IMR-90 (cell line): Measurements from ENCODE around the gene SPEF2. TPM values are rescaled to one million over a fixed set of nuclear protein-coding genes. Genes with fewer than 3 reads are reported as not detected.

ENCODE experiments used
- ATAC-seq: fragments of 200-7000 bp; cut with Tn5 transposase; 2 replicates; pipeline ENCODE4 v1.9.1; 2020; ENCODE audit warnings: low read depth, mild to moderate bottlenecking, moderate library complexity
- BruUV-seq: library from RNA; stranded (reverse); fragments of 400-500 nt; replicated peaks from 2 replicates; lab custom pipeline; 2021; lab: Mats Ljungman, UMichigan
- CTCF ChIA-PET: fragments of 300-600 bp; formaldehyde crosslinking; extraction: SDS; loops from one replicate; lab custom pipeline; 2021; ENCODE audit warnings: antibody characterized with exemption; lab: Yijun Ruan, JAX
- POLR2A ChIA-PET: fragments of 300-600 bp; sonication (Branson Sonifier 250); formaldehyde crosslinking; loops from one replicate; lab custom pipeline; 2022; ENCODE audit warnings: antibody characterized with exemption; ENCODE audit not compliant: unreplicated experiment; lab: Charles Lee
- DNase-seq: peaks from one replicate; pipeline ENCODE4 v3.0.0; 2013
- H2AFZ ChIP-seq: replicated peaks from 2 replicates; pipeline ENCODE3; 2013; ENCODE audit warnings: low read length, mild to moderate bottlenecking; ENCODE audit not compliant: poor library complexity
- H2AK5ac ChIP-seq: 2 replicates; pipeline ENCODE4 v1.6.1; 2013; ENCODE audit warnings: low read depth, low read length, inconsistent platforms
- H2AK9ac ChIP-seq: replicated peaks from 2 replicates; pipeline ENCODE3; 2013; ENCODE audit warnings: mild to moderate bottlenecking, low read depth, low read length, moderate library complexity; ENCODE audit not compliant: poor library complexity
- H2BK120ac ChIP-seq: 2 replicates; pipeline ENCODE4 v1.6.1; 2013; ENCODE audit warnings: low read depth, low read length, inconsistent platforms
- H2BK15ac ChIP-seq: 3 replicates; pipeline ENCODE4 v1.6.1; 2013; ENCODE audit warnings: low read depth, low read length, inconsistent platforms
- H2BK20ac ChIP-seq: 2 replicates; pipeline ENCODE4 v1.6.1; 2013; ENCODE audit warnings: low read depth, mild to moderate bottlenecking, inconsistent platforms, low read length, moderate library complexity
- H2BK5ac ChIP-seq: 2 replicates; pipeline ENCODE4 v1.6.1; 2013; ENCODE audit warnings: mild to moderate bottlenecking, low read depth, low read length, inconsistent platforms; ENCODE audit not compliant: poor library complexity, severe bottlenecking
- H3K14ac ChIP-seq: replicated peaks from 2 replicates; pipeline ENCODE4 v1.6.1; 2013; ENCODE audit warnings: low read depth, low read length, inconsistent platforms
- H3K18ac ChIP-seq: 2 replicates; pipeline ENCODE4 v1.6.1; 2013; ENCODE audit warnings: low read depth, low read length, control low read depth
- H3K23ac ChIP-seq: 2 replicates; pipeline ENCODE4 v1.6.1; 2013; ENCODE audit warnings: low read depth, low read length, inconsistent platforms
- H3K27ac ChIP-seq: 2 replicates; pipeline ENCODE4 v1.5.1; 2013; ENCODE audit warnings: mild to moderate bottlenecking, control low read depth, low read length; ENCODE audit not compliant: insufficient read depth
- H3K27me3 ChIP-seq: 2 replicates; pipeline ENCODE4 v1.6.1; 2013; ENCODE audit warnings: low read length; ENCODE audit not compliant: control insufficient read depth, insufficient read depth
- H3K36me3 ChIP-seq: 2 replicates; pipeline ENCODE4 v1.6.1; 2013; ENCODE audit warnings: low read length, mixed read lengths; ENCODE audit not compliant: control insufficient read depth, insufficient read depth
- H3K4ac ChIP-seq: 2 replicates; pipeline ENCODE4 v1.6.1; 2013; ENCODE audit warnings: low read depth, low read length, inconsistent platforms
- H3K4me1 ChIP-seq: 2 replicates; pipeline ENCODE4 v1.6.1; 2013; ENCODE audit warnings: low read length, mixed read lengths; ENCODE audit not compliant: control insufficient read depth, insufficient read depth
- H3K4me2 ChIP-seq: 2 replicates; pipeline ENCODE4 v1.6.1; 2013; ENCODE audit warnings: low read depth, mild to moderate bottlenecking, control low read depth, low read length, moderate library complexity
- H3K4me3 ChIP-seq: 2 replicates; pipeline ENCODE4 v1.5.1; 2013; ENCODE audit warnings: low read depth, mild to moderate bottlenecking, control low read depth, low read length, moderate library complexity; ENCODE audit not compliant: insufficient read depth
- H3K56ac ChIP-seq: 2 replicates; pipeline ENCODE4 v1.6.1; 2013; ENCODE audit warnings: low read length, inconsistent platforms; ENCODE audit not compliant: insufficient read depth; ENCODE audit errors: extremely low read depth
- H3K79me1 ChIP-seq, 2 experiments: 2 replicates each; pipeline ENCODE4 v1.6.1; 2013; ENCODE audit warnings: low read length in 2 of 2, inconsistent platforms in 1 of 2, low read depth in 1 of 2
- H3K9ac ChIP-seq: 2 replicates; pipeline ENCODE4 v1.6.1; 2013; ENCODE audit warnings: low read depth, low read length, control low read depth
- H3K9me1 ChIP-seq: 2 replicates; pipeline ENCODE4 v1.6.1; 2013; ENCODE audit warnings: low read length, inconsistent platforms; ENCODE audit not compliant: insufficient read depth
- H3K9me3 ChIP-seq: 2 replicates; pipeline ENCODE4 v1.6.1; 2013; ENCODE audit warnings: low read length; ENCODE audit not compliant: control insufficient read depth, insufficient read depth
- H4K20me1 ChIP-seq: 2 replicates; pipeline ENCODE4 v1.6.1; 2013; ENCODE audit warnings: low read length, inconsistent platforms; ENCODE audit not compliant: insufficient read depth
- H4K5ac ChIP-seq: 2 replicates; pipeline ENCODE4 v1.6.1; 2013; ENCODE audit warnings: mild to moderate bottlenecking, low read depth, low read length, control low read depth
- H4K8ac ChIP-seq, 2 experiments: 2 replicates each; pipeline ENCODE4 v1.6.1; 2013; ENCODE audit warnings: low read depth in 2 of 2, low read length in 2 of 2, control low read depth in 1 of 2, inconsistent platforms in 1 of 2
- H4K91ac ChIP-seq: 2 replicates; pipeline ENCODE4 v1.6.1; 2013; ENCODE audit warnings: low read depth, low read length, inconsistent platforms; ENCODE audit not compliant: insufficient read depth
- BHLHE40 ChIP-seq: fragments of 150-350 bp; IDR thresholded peaks from 2 replicates; pipeline ENCODE4 v1.6.1; 2016; ENCODE audit warnings: mild to moderate bottlenecking, low read depth, low read length
- CEBPB ChIP-seq: IDR thresholded peaks from 2 replicates; pipeline ENCODE4 v1.6.1; 2012; ENCODE audit warnings: low read depth, low read length, improper control_type of control experiment
- MAFK ChIP-seq: IDR thresholded peaks from 2 replicates; pipeline ENCODE4 v1.6.1; 2012; ENCODE audit warnings: low read depth, low read length, improper control_type of control experiment
- MXI1 ChIP-seq: IDR thresholded peaks from 2 replicates; pipeline ENCODE4 v1.6.1; 2012; ENCODE audit warnings: low read depth, mild to moderate bottlenecking, low read length, moderate library complexity, borderline replicate concordance
- NFE2L2 ChIP-seq: fragments of 150-350 bp; IDR thresholded peaks from 2 replicates; pipeline ENCODE4 v1.6.1; 2016; ENCODE audit warnings: low read depth, mild to moderate bottlenecking, low read length
- POLR2A ChIP-seq: IDR thresholded peaks from 2 replicates; pipeline ENCODE4 v1.6.1; 2012; ENCODE audit warnings: mild to moderate bottlenecking, low read depth, low read length
- RAD21 ChIP-seq: IDR thresholded peaks from 2 replicates; pipeline ENCODE4 v1.6.1; 2012; ENCODE audit warnings: low read length, improper control_type of control experiment
- RFX5 ChIP-seq: IDR thresholded peaks from 2 replicates; pipeline ENCODE4 v1.8.0; 2012; ENCODE audit warnings: low read depth, mild to moderate bottlenecking, low read length, moderate library complexity
- SMC3 ChIP-seq: fragments of 150-350 bp; IDR thresholded peaks from 2 replicates; pipeline ENCODE4 v1.6.1; 2016; ENCODE audit warnings: low read depth, mild to moderate bottlenecking, antibody characterized with exemption, low read length, moderate library complexity
- WGBS, 2 experiments: methylation state at CpG; one replicate each; pipeline versions ENCODE4 v1.1.5 to v1.1.7; 2013; ENCODE audit warnings: missing lambda C conversion rate in 2 of 2; ENCODE audit not compliant: insufficient read length in 1 of 2; ENCODE audit errors: extremely low coverage in 2 of 2; 5-methylcytosine and 5-hydroxymethylcytosine counted together
- dilution Hi-C: fragments of 300-500 bp; cut with HindIII; formaldehyde crosslinking; loops from one replicate; pipeline ENCODE4 v1.14.3; 2018; ENCODE audit warnings: low sequenced_read_pairs; ENCODE audit not compliant: unreplicated experiment
- in situ Hi-C: fragments of 300-500 bp; cut with MboI; formaldehyde crosslinking; loops from 3 replicates; pipeline ENCODE4 v1.14.3; 2019; ENCODE audit warnings: low sequenced_read_pairs, inconsistent platforms, mixed read lengths
- intact Hi-C: fragments of 100-400 bp; cut with micrococcal nuclease; formaldehyde crosslinking; loops from 2 replicates; pipeline ENCODE4 v1.10.0; 2022
- polyA plus RNA-seq, 3 experiments: library from polyadenylated mRNA; depleted of rRNA; stranded (reverse); fragments of >200 nt; gene quantifications; 2 replicates each; pipeline ENCODE4 v1.2.3, GENCODE V29; 2012; ENCODE audit warnings: low replicate concordance in 1 of 3
- total RNA-seq: library from RNA; depleted of rRNA; stranded (reverse); fragments of >200 nt; gene quantifications from 2 replicates; pipeline ENCODE4 v1.2.3, GENCODE V29; 2012
- TF ChIP-seq, protein P1 (sequence below): fragments of 150-350 bp; IDR thresholded peaks from 2 replicates; pipeline ENCODE4 v1.6.1; 2017; ENCODE audit warnings: mild to moderate bottlenecking, antibody characterized with exemption, low read length, low read depth
- TF ChIP-seq, protein P2 (sequence below): conservative IDR thresholded peaks from 2 replicates; pipeline ENCODE4 v1.5.1; 2012; ENCODE audit warnings: mild to moderate bottlenecking, low read depth, low read length, improper control_type of control experiment
- TF ChIP-seq, protein P3 (sequence below): fragments of 150-350 bp; IDR thresholded peaks from 2 replicates; pipeline ENCODE4 v1.6.1; 2016; ENCODE audit warnings: low read depth, mild to moderate bottlenecking, low read length, moderate library complexity, borderline replicate concordance

Gene SPEF2
- total and polyA plus RNA-seq, 2 of the 4 experiments (the other 2 are of a cell fraction) = 1.7 to 2.3 TPM

GRCh38 chr5:35674049-35674448 is 56.4 kb downstream of the SPEF2 start:
- Histone ChIP-seq H2AFZ (no peak overlapping the region), H3K9me3 (no peaks in the 10 kb centered on the region), H3K27me3 (no peaks in the 10 kb centered on the region), H2BK120ac (no peak overlapping the region), H3K9ac (no peak overlapping the region), H4K5ac (no peak overlapping the region), H2BK5ac (no peak overlapping the region), H3K18ac (no peak overlapping the region), H3K56ac (no peak overlapping the region), H2AK9ac (no peak overlapping the region), H3K9me1 (no peaks in the 10 kb centered on the region; the same call in 1 of the 2 replicates), H3K4me1 (no peaks in the 10 kb centered on the region), H3K4me3 (no peak overlapping the region), H2BK15ac (no peak overlapping the region), H4K20me1 (no peaks in the 10 kb centered on the region), H3K4ac (no peak overlapping the region), H3K36me3 (no peaks in the 10 kb centered on the region), H4K8ac (no peak overlapping the region), H3K27ac (no peak overlapping the region), H3K79me1 (no peaks in the 10 kb centered on the region), H2AK5ac (no peak overlapping the region), H3K23ac (no peak overlapping the region), H4K91ac (no peak overlapping the region), H3K4me2 (no peak overlapping the region), H2BK20ac (no peak overlapping the region), H3K14ac (no peak overlapping the region)
- intact Hi-C loops = no loop called here
- in situ Hi-C loops = no loop called here
- no peak for ATAC-seq
- DNase-seq = no peak
- WGBS, 2 experiments = no CpG with 5 or more reads among the region's 2 CpGs
- no TSS peak for BruUV-seq
- POLR2A ChIA-PET = no interaction called here
- dilution Hi-C loops = no loop called here
- CTCF ChIA-PET = no interaction called here
- TF ChIP-seq, protein P1, sequence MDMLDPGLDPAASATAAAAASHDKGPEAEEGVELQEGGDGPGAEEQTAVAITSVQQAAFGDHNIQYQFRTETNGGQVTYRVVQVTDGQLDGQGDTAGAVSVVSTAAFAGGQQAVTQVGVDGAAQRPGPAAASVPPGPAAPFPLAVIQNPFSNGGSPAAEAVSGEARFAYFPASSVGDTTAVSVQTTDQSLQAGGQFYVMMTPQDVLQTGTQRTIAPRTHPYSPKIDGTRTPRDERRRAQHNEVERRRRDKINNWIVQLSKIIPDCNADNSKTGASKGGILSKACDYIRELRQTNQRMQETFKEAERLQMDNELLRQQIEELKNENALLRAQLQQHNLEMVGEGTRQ = no peak
- TF ChIP-seq MAFK (no peak), RAD21 (no peak), NFE2L2 (no peak), POLR2A (no peak), SMC3 (no peak), RFX5 (no peak), CEBPB (no peak), BHLHE40 (no peak), MXI1 (no peak)
- TF ChIP-seq, protein P2, sequence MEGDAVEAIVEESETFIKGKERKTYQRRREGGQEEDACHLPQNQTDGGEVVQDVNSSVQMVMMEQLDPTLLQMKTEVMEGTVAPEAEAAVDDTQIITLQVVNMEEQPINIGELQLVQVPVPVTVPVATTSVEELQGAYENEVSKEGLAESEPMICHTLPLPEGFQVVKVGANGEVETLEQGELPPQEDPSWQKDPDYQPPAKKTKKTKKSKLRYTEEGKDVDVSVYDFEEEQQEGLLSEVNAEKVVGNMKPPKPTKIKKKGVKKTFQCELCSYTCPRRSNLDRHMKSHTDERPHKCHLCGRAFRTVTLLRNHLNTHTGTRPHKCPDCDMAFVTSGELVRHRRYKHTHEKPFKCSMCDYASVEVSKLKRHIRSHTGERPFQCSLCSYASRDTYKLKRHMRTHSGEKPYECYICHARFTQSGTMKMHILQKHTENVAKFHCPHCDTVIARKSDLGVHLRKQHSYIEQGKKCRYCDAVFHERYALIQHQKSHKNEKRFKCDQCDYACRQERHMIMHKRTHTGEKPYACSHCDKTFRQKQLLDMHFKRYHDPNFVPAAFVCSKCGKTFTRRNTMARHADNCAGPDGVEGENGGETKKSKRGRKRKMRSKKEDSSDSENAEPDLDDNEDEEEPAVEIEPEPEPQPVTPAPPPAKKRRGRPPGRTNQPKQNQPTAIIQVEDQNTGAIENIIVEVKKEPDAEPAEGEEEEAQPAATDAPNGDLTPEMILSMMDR = no peak
- TF ChIP-seq, protein P3, sequence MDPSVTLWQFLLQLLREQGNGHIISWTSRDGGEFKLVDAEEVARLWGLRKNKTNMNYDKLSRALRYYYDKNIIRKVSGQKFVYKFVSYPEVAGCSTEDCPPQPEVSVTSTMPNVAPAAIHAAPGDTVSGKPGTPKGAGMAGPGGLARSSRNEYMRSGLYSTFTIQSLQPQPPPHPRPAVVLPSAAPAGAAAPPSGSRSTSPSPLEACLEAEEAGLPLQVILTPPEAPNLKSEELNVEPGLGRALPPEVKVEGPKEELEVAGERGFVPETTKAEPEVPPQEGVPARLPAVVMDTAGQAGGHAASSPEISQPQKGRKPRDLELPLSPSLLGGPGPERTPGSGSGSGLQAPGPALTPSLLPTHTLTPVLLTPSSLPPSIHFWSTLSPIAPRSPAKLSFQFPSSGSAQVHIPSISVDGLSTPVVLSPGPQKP = no peak
